Stimulated activated CD8-positive, alpha-beta memory T cell treated with anti-CD3 and anti-CD28 coated beads, Interleukin-4, amount 100 ng/mL, for 48 hours (primary cell): Measurements from ENCODE around the gene SENP7.

Experiments
- DNase-seq: peaks from one replicate; pipeline ENCODE4 v3.0.0-alpha.2; 2020

SENP7 gene

DNA sequence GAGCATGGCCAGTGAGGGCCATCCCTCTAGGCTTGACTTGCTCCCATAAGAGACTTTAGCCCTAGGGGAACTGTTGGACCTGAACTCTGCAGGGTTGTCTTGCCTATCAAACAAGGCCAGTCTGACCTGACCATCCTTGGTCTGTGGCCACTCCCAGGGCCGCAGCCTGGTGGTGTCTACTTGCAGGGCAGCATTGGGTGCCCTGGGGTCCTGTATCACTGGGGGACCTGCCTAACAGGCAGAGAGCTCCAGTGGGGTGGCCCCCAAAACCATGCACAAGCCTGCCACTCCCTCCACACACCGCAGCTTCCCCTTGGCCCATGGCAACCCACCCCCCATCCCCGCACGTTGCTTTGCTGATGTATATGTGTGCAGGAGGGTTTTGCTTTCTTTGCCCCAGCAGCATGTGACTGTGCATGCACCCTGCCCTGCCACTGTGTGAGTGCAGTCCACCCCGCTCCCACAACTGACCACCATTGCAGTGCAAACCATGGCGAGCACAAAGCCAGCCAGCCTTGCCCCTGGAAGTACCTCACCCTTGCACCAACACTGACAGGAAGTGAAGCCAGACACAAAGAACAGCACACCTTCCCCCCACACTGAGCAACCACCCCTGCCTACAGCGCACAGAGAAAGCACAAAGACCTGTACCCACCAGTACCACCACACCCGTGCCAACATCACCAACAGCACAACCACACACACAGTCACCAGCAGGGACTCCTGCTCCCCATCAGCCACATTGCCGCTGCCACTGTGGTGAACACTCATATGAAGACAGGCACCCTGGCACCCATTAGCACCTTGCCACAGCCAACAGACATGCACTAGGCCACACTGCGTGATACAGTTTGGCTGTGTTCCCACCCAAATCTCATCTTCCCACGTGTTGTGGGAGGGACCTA lies 88.8 kb downstream of the SENP7 start:
- no peak for DNase-seq

DNA sequence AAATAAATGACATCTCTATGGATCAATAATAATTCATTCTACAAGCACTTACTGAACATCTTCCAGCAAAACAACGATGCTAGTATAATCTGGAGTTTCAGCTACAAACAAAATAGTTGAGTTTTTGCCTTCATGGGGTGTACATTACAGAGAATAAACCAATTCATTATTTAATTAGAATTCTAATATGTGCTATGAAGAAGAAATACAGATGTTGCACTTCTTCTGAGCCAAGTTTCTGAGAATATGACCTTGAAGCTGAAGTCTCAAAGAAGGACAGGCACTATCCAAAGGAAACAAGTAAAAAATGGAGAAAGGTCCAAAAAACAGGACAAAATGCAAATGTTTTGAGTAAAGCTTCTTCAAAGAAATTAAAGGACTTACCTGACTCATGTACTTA lies 94.2 kb downstream of the SENP7 start:
- no peak for DNase-seq

DNA sequence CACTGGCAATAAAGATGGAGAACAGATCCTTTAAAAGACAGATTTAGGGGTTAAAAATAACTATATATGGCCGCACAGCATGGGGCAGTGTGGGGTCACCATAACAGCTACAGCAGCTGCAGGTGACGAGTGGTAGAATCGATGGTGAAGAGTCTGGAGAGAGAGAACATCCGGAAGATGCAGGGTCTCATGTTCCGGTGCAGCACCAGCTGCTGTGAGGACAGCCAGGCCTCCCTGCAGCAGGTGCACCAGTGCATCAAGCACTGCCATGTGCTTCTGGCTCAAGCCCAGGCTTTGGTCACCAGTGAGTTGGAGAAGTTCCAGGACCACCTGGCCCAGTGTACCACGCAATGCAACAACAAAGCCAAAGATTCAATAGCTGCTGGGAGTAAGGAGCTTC lies 98.9 kb downstream of the SENP7 start:
- DNase-seq: no peak

DNA sequence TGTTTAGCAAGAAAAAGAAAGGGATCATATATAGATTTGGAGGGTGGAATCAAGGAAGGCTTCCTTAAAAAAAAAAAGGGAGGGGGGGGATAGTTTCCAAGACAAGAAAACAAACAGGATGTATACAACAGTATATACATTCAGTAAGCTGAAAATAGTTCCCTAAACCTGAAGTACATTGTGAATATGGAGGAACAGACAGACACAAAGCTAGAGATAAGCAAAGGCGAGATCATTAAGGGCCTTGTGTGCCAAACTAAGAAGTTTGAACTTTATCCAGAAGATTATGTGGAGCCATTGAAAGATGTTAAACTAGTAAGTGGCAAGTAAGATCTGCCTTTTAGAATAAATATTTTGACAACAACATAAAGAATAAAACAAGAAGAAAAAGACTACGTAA lies 99.4 kb downstream of the SENP7 start:
- DNase-seq: no peak

DNA sequence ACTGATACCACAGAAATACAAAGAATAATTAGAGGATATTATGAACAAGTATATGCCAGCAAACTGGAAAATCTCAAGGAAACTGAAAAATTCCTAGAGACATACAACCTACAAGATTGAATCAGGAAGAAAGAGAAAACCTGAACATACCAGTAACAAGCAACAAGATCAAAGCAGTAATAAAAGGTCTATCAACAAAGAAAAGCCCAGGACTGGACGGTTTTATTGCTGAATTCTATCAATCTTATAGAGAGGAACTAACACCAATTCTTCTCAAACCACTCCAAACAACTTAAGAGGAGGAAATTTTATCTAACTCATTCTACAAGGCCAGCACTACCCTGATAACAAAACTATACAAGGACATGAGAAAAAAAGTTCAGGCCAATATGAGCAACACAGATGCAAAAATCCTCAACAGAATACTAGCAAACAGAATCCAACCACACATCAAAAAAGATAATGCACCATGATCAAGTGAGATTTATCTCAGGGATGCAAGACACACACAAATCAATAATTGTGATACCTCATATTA lies 121.5 kb downstream of the SENP7 start:
- no peak for DNase-seq

DNA sequence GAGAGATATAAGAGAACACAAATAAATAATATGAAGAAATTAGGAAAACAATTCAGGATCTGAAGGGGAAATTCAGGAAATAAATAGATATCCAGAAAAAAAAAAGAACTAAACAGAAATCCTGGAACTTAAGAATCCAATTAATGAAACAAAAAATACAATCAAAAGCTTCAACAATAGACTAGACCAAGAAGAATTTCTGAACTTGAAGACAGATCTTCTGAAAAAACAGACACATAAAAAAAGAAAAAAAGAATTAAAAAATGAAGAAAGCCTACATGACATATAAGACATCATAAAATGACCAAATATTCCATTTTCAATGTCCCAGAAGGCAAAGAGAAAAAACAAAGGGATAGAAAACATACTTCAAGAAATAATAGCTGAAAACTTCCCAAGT lies 124.3 kb downstream of the SENP7 start:
- no peak for DNase-seq

DNA sequence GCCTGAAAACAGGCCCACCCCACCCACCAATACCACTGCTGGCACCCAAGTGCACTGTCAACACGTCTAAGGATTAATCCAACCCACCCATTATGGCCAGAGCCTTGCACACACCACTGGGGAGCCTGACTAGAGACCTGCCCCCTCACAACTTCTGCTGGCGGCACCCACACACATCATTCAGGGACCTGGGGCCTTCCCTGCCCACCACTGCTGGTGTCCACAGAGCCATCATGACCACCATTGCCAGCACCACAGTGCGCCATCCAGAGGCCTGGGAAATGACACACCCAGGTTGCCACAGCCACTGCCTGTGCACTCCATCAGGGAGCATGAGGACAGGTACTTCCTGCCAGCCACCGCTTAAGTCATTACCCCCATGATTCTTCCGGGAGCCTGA lies 125.7 kb downstream of the SENP7 start:
- no peak for DNase-seq

DNA sequence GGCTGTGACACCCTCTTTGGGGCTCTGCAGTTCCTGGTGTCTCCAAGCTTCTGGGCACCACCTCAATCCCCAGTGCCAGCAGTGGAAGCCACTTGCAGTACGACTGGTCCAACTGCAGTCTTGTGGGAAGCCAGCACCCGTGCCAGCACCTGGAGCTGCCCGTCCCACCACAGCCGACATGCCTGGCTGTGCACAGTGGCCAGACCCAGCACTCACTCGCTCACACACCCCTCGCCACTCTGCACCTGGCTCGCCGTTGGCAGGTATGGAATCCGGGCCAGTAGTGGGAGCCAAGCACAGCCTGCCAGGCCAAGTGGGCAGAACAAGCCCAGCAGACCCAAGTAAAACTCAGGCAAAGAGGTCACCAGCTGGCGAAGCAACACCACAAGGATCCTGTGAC lies 128.6 kb downstream of the SENP7 start:
- DNase-seq: no peak

DNA sequence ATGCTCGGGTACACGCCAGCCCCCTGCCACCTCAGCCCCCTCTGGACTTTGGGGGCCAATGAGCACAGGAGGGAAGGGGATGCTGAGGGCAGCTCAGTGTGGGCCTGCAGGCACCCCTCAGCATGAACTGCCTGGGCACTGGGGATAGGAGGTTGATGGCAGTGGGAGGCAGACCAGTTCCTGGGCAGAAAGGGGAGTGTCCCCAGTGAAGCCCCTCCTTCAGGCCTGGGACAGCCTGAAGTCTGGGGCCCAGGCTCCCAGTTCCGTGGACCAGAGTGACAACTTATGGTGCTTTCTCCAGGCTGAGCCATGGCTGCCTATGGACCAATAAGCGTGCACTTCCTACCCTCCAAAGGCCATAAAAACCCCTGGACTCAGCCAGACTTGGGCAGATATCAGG lies 129.4 kb downstream of the SENP7 start:
- DNase-seq: no peak

DNA sequence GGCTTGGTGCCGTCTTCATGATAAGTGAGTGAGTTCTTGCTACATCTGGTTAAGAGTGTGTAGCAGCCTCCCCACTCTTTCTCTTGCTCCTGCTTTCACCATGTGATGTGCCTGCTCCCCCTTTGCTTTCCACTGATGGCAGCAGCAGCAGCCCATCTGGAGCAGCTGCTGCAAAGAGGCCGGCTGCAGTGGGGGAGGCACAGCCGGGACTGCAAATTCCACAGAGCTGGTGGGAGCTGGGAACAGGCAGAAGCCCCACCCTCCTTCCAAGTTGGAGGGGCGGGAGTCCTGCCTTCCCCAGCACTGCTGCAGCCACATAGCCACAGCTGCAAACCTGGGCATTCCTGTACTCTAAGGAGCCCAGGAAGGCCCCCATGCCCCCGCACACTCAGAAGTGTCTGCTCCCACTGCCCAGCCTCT lies 129.8 kb downstream of the SENP7 start:
- DNase-seq: no peak

DNA sequence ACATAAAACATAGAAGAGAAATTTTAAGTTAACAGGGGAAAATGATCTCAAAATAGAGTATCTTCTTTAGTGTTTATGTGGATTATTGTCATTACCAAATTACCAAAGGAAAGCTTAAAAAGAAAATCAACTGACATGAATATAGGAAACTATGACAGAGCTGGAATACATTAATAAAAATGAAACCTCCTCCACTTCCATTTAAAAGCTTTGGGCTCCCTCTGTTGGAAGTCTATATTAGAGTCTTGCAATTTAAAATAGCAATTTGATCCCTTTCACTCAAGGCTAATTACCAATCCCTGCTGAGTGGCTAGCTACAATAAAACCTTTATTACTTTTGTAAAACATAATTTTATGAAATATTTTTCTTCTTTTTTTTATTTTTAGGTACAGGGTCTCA lies 131.2 kb downstream of the SENP7 start:
- DNase-seq: no peak

DNA sequence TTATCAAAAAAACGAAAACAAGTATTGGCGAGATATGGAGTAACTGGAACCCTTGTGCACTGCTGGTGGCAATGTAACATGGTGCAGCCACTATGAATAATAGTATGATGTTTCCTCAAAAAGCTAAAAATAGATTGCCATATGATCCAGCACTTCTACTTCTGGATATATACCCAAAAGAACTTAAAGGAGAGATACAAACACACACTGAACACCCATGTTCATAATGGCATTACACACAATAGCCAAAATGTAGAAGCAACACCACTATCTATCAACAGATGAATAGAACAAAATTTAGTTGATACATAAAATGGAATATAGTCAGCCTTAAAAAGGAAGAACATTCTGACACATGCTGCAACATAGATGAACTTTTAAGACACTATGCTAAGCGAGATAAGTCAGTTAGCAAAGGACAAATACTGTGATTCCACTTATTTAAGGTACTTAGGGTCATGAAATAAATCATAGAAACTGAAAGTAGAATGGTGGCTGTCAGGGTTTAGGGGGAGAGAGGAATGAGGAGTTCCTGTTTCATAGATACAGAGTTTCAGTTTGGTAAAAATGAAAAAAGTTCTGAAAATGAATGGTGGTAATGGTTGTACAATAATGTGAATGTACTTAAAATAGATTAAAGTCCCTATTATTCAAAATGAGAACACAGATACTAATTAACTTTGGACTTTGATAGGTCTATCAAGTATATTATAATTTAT lies 133.2 kb downstream of the SENP7 start:
- no peak for DNase-seq

DNA sequence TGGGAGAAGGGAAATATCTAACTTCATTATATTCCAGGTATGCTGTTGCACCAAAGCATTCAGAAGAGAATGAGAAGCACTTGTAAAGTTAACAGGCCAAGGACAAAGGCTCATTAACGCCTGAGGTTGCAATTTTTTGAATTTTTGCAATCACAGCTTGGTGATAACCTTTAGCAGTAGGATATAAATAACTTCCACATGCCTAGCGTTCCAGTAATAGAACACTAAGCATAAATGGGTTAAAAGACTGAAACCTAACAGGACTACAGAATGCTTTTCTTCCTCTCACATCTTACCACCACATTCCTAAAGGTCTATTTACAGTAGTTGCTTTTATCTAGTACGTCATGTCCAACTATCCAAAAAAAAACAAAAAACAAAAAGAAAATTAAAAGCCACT lies 135.2 kb downstream of the SENP7 start:
- DNase-seq: no peak

DNA sequence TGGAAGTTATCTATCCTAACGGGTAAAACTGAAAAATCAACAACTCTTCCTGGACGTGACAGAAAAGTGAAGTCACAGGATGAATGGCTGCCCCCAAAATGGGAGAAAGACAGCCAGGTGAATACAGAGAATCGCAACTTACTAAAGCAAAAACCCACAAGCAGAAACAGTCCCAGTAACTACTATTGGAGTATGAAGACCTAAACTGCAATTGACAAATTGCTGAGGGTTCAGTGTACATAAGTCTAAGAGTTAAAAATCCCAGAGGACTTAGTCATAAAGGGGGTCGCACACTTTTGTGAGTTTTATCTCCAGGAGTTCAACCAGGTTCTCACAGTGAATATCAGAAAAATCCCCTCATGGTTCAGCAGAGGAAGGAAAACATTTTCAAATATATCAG lies 135.8 kb downstream of the SENP7 start:
- no peak for DNase-seq

DNA sequence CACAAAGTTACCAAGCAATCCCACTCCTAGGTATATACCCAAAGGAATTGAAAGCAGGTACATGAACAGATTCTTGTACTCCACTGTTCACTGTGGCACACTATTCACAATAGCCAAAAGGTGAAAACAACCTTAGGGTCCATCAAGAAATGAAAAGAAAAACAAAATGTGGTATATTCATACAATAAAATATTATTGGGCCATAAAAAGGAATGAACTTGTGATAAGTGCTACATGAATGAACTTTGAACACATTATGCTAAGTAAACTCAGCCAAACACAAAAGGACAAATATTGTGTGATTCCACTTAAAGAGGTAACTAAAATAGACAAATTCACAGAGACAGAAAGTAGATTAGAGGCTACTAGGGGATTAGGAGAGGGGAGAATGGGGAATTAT lies 137.4 kb downstream of the SENP7 start:
- DNase-seq: no peak

DNA sequence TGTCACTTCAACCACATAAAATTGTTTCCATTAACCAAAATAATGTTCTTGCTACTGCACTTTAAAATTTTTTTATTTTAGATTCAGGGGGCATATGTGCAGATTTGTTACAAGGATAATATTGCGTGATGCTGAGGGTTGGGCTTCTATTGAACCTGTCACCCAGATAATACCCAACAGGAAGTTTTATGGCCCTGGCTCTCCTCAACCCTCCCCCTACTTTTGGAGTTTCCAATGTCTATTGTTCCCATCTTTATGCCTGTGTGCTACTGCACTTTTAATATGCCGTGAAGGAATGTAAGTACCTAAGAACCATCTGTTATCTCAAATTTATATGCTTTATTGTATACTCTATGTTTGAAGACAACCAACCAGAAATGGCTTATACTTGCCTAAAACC lies 150.6 kb downstream of the SENP7 start:
- no peak for DNase-seq

DNA sequence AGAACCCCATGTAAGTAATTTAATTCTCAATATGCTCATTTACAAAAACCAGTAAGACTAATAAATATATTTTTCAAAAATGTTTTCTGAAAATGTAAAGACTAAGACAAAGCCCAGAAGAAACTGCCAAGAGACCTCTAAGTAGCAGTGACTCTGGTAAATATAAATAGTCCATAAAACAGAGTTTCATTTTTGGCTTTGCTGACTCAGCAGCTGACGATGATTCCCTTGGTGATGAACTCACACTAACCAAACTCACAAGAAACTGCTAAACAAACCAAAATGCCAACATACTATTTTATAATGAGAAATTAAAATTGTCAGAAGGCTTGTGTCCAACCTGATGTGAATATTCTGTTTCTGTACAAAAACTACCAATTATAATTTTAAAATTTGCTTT lies 161.2 kb downstream of the SENP7 start:
- no peak for DNase-seq

DNA sequence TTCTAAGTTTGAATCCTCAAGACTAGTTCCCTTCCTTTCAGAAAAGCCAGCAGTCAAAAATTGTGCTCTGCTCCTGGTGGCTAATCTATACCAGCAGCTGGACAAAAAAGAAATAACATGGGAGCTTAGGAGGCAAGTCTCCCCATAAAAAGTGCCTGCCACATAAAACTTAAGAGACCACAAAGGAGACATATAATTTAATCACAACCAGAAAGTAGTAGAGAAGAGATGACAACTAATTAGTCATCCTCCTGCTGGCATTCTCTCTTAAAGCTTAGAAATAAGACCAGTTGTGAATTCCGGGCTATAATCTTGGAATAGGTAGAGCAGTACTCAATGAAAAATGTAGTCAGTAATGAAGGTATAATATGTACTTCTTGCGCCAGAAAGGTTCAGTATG lies 172.4 kb downstream of the SENP7 start:
- DNase-seq: no peak

DNA sequence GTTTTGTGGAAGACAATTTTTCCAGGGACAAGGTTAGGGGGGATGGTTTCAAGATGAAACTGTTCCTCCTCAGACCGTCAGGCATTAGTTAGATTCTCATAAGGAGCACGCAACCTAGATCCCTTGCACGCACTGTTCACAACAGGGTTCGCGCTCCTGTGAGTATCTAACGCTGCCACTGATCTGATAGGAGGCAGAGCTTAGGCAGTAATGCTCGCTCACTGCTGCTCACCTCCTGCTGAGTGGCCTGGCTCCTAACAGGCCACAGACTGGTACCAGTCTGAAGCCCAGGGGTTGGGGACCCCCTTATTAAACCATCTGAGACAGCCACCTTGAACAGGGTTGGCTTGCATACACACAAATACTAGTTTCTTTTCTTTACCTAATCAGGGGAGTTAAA lies 179.1 kb downstream of the SENP7 start:
- no peak for DNase-seq

DNA sequence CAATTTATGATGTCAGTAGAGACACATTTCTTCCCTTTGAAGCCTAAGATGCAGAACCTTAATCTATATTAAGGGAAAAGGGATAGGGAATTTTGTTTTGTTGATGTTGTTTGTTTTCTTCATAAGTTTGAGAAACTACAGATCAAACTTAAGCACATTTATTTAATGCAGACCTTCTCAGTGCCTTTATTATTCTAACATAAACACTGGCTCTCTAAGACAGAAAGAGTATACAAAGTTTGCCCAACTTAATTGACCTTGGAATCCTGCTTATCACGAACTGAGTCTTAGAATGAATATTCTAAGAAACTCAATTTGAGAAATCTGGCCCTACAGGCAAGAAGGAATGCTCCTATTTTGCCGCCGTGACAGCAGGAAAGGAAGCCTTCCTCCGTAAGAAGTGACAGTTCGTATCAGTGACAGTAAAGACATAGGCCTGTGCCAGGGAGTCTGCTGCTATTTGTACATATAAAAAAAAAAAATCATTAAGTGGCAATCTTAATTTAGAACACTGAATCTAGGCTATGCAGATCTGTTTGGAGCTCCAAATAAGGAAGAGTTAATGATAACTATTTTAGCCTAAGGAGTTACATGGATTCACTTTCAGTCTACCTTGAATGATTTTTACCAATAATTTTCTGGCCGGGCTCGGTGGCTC lies 183.9 kb downstream of the SENP7 start:
- DNase-seq: no peak

DNA sequence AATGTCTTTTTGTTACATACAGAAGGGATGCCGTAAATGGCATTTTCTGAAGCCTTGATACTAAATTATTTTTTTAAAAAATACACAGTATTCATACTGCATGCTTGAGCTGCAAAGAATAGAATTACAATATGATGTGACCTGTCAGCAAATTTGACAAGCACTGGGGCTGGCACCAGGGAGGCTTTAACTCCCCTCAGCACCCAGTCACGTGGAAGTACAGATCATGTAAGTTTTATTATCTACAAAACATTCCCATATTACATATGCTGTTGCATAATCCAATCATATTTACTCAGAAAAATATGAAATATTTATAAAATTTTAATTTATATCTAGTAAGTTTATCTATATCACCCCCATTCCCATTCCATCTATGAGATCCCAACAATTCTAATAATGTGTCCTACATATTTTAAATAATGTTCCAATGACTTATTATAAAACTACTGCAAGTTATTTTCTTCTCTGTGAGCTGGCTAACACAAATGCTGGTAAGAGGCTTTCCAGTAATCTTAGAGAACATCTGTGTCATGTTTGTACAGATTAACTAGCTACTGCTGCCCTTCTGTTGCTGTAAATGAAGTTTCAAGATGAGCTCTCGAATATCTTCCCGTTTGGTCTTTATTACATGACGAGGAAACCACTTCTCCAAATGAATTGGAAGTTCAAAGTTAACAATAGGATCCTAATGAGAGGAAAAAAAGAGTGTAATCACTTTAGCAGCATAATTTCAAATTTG lies 187.4 kb downstream of the SENP7 start:
- DNase-seq: no peak

DNA sequence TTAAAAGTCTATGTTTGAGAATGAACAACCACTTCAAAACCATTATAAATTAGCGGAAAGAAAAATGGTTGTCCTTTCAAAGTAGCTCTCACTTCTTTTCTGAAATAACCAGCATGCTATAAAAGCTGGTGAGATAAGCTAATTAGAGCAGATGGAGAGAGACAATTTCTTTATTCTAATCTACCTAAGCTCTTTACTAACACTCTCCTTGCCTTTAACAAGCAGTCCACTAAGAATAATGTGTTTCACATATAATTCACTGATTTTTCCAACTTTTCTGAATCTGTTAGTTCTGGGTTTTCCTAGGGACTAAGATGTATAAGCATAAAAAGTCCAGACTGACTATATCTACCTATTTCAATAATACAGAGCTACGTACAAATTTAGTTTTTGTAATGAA lies 192.5 kb downstream of the SENP7 start, which contains the start of gene IMPG2:
IMPG2 (minus strand) TSS at position 101 of the 400 bp plus-strand sequence. CDS start 203 bp downstream, outside the sequence.
- DNase-seq: no peak

DNA sequence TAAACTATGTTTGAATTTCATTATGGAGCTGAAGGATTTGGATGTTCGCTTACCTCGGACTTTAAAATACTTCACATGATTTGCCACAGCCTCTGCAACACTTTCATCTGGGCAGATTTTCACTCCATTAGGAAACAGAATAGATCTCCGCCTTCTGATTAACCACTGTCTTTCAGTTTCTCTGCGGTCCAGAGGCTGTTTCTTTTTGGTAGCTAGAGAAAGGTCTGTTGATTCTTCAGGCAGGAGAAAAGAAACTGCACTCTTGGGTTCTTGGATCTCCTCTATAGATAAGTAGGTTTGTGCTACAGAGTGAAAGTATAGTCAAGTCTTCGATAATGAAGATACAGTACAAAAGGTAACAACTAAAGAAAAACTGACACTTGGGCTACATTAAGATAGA lies 193.5 kb downstream of the SENP7 start:
- DNase-seq: no peak
